Mesothelial cell of epicardium (in vitro differentiated cells): ENCODE data around the gene SPRR4. TPM values are rescaled to one million over a fixed set of nuclear protein-coding genes. Genes with fewer than 3 reads are reported as not detected.

Experiments
- DNase-seq, 2 experiments: peaks; one replicate each; pipeline ENCODE4 v3.0.0; 2021; ENCODE audit warnings: low spot score in 2 of 2; ENCODE audit not compliant: unreplicated experiment in 2 of 2
- H3K27ac Mint-ChIP-seq: 2 replicates; pipeline ENCODE4 v1.8.0; 2021; ENCODE audit warnings: mixed read lengths
- H3K27me3 Mint-ChIP-seq: 2 replicates; pipeline ENCODE4 v1.8.0; 2021; ENCODE audit warnings: low read depth, mixed read lengths
- H3K36me3 Mint-ChIP-seq: 2 replicates; pipeline ENCODE4 v1.8.0; 2021; ENCODE audit warnings: mixed read lengths
- H3K4me1 Mint-ChIP-seq: 2 replicates; pipeline ENCODE4 v1.8.0; 2021; ENCODE audit warnings: mixed read lengths
- H3K4me3 Mint-ChIP-seq: 2 replicates; pipeline ENCODE4 v1.8.0; 2021; ENCODE audit warnings: mild to moderate bottlenecking, moderate library complexity, mixed read lengths
- H3K9me3 Mint-ChIP-seq: 2 replicates; pipeline ENCODE4 v1.8.0; 2021; ENCODE audit warnings: mixed read lengths
- CTCF ChIP-seq: fragments of 200-600 bp; sonication (generic); IDR thresholded peaks from one replicate; pipeline ENCODE4 v1.5.0; 2021; ENCODE audit warnings: antibody characterized with exemption; ENCODE audit not compliant: unreplicated experiment
- total RNA-seq: library from RNA; stranded (reverse); gene quantifications from 3 replicates; pipeline ENCODE4 v1.2.1, GENCODE V29; 2021

The SPRR4 gene
- total RNA-seq, 1 donor from 2014 or later: not detected

- Mint-ChIP-seq H3K36me3 (no peaks in the 10 kb centered on the region), H3K9me3 (no peaks in the 10 kb centered on the region), H3K27me3 (peaks cover 8% of the 10 kb centered on the region), H3K4me1 (no peaks in the 10 kb centered on the region), H3K27ac (no peak overlapping the region), H3K4me3 (no peak overlapping the region)
- no peak for DNase-seq
- no peak for TF ChIP-seq CTCF
These were observed 5.9 kb upstream of the SPRR4 start for GRCh38 chr1:152964536-152964935.

GRCh38 chr1:152965853-152966252 lies 4.6 kb upstream of the SPRR4 start:
- Mint-ChIP-seq H3K4me3 (no peak overlapping the region), H3K27me3 (peaks cover 8% of the 10 kb centered on the region), H3K4me1 (no peaks in the 10 kb centered on the region), H3K9me3 (no peaks in the 10 kb centered on the region), H3K27ac (no peak overlapping the region), H3K36me3 (no peaks in the 10 kb centered on the region)
- no peak for TF ChIP-seq CTCF
- no peak for DNase-seq

- Mint-ChIP-seq H3K27me3 (peaks cover 12% of the 10 kb centered on the region), H3K9me3 (no peaks in the 10 kb centered on the region), H3K4me3 (no peak overlapping the region), H3K4me1 (no peaks in the 10 kb centered on the region), H3K36me3 (no peaks in the 10 kb centered on the region), H3K27ac (no peak overlapping the region)
- no peak for TF ChIP-seq CTCF
- no peak for DNase-seq
These were observed 3.2 kb upstream of the SPRR4 start for GRCh38 chr1:152967201-152967600.

- no peak overlapping the region for H3K27ac Mint-ChIP-seq
- no peak overlapping the region for H3K4me3 Mint-ChIP-seq
- peaks cover 2% of the 10 kb centered on the region for H3K9me3 Mint-ChIP-seq
- DNase-seq: no peak
- TF ChIP-seq CTCF: no peak
- H3K4me1 Mint-ChIP-seq: no peaks in the 10 kb centered on the region
- H3K36me3 Mint-ChIP-seq: no peaks in the 10 kb centered on the region
- H3K27me3 Mint-ChIP-seq: peaks cover 14% of the 10 kb centered on the region
These were observed 2.2 kb upstream of the SPRR4 start for GRCh38 chr1:152968248-152968647.

GRCh38 chr1:152969036-152969435 lies 1.4 kb upstream of the SPRR4 start:
- Mint-ChIP-seq H3K4me3 (no peak overlapping the region), H3K36me3 (no peaks in the 10 kb centered on the region)
- no peak for DNase-seq

More at GRCh38 chr1:152969036-152969435, 1.4 kb upstream of the SPRR4 start:
- TF ChIP-seq CTCF: no peak
- Mint-ChIP-seq H3K27ac (no peak overlapping the region), H3K9me3 (peaks cover 9% of the 10 kb centered on the region), H3K4me1 (no peaks in the 10 kb centered on the region), H3K27me3 (peaks cover 19% of the 10 kb centered on the region)
